Embryonic facial prominence (tissue), 1 donor: Measurements from ENCODE around the gene MXRA5.
"Not testable (repeated sequence)": the region's sequence is repeated elsewhere in the genome, so short reads cannot be mapped to it uniquely, and the experiment has no call there.

ENCODE experiments used
- DNase-seq: peaks from one replicate; pipeline ENCODE4 v3.0.0-alpha.2; 2016; ENCODE audit errors: extremely low spot score

Gene MXRA5

GRCh38 chrX:3346501-3347259 lies at the start of gene MXRA5:
Gene MXRA5, minus strand, starts transcription at chrX:3346652. Its CDS starts 2,819 bp downstream, at chrX:3343833.
- DNase-seq = no peak

DNA sequence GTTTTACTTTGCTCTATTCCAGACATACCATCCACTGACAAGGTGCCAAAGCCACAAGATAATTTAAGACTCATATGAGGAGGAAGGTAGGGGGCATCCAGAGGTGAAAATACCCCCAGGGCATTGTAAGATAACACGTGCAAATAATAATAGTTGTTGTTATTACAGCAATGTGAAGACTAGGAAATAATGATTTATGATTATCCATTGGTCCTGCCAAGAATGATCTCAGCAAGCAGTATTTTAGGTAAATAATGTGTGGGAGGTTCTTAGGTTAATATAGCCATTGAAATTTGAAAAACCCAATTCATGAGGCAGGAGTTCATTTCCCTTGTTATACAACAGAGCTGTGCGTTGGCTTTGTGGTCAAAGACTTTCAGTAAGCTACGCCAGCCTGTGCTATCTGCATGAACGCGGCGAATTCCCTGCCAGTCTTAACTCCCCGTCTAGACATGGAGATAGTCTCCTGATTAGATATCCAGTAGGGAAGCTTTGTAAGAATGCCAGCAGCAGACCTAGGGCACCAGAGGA lies 47.2 kb upstream of the MXRA5 start:
- peak; percentile 34 for DNase-seq

GRCh38 chrX:3393178-3393577 lies 46.7 kb upstream of the MXRA5 start:
- DNase-seq = no peak

DNA sequence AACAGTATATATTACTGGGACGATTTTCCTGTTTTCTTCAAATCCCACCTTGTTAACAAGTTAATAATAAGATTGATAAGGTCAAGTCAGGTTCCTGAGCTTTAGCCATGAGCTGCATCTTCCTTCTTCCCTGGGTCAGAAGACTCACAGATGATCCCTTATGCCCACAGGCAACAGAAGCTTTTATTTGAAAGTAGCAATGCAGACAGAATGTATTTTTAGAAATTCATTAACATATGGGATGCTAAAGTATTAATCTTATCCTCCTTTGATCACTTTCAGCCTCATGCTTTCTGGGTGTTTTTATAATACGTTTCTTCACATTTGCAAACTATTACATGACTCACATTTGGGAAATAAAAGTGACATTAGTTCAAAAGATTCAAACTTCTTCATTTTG lies 42.0 kb upstream of the MXRA5 start:
- no peak for DNase-seq

GRCh38 chrX:3384327-3384726 lies 37.9 kb upstream of the MXRA5 start:
- DNase-seq = no peak

DNA sequence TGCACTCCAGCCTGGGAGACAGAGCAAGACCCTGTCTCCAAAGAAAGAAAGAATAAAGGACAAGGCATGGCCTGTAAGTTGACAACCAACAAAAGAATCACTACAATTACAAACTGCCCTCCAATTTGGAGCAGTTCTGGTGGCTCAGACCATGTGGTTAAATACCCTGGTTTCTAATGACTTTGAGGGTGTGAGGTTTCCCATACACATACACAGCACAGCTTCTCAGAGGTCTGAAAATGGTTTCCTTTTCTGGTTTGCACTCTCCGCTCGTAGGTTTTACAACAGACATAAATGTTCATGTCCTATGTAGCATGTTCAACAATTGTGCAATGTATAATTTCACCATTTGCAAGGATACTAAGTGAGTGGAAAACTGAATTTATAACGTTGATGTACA lies 34.2 kb upstream of the MXRA5 start:
- no peak for DNase-seq

- DNase-seq = no peak
Observed at GRCh38 chrX:3379111-3379510, 32.7 kb upstream of the MXRA5 start.

- no peak for DNase-seq
Observed at GRCh38 chrX:3378156-3378555, 31.7 kb upstream of the MXRA5 start.

GRCh38 chrX:3377560-3377959 lies 31.1 kb upstream of the MXRA5 start:
- DNase-seq = no peak

DNA sequence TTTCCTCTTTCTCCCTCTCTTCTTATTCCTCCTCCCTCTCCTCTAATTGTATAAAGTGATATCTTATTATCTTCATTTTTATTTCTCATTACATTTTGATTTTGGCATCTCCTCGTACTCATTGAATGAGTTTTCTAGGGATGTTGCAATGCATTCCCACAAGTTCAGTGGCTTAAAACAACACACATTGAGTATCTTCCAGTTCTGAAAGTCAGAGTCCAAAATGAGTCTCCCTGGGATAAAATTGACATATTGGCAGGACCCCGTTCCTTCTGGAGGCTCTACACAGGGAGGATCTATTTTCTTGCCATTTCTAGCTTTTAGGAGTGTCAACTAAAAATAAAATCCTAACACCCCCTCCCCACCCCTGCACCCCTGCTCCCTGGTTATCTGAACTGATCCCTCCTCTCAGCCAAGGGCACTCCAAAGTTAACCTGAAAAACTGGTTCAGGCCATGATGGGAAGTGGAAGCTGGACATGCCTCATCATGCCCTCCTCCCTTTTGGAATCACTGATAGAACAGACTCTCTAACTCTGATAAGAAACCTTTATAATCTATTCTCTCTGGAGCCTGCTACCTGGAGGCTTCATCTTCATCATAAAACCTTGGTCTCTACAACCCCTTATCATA lies 29.5 kb upstream of the MXRA5 start:
- not testable (repeated sequence) for DNase-seq

GRCh38 chrX:3374108-3374800 lies 27.8 kb upstream of the MXRA5 start:
- no peak for DNase-seq

DNA sequence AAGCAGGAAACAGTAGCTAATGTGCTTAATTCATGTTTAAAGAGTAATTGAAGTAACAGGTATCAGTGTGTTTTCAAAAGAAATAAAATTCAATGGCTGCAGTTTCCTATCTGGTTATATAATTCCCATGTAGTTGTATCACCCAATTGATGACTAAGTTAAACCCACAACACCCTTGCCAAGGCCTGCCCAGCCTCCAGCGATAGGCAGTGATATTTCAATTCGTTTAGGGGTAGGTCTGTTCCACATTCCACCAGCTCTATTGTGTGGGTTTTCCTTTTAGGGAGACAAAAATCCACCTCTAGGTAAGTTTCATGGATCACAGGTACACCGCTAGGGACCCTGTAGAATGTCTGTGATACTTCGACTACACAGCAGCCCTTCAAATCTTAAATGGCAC lies 24.7 kb upstream of the MXRA5 start:
- DNase-seq = no peak

DNA sequence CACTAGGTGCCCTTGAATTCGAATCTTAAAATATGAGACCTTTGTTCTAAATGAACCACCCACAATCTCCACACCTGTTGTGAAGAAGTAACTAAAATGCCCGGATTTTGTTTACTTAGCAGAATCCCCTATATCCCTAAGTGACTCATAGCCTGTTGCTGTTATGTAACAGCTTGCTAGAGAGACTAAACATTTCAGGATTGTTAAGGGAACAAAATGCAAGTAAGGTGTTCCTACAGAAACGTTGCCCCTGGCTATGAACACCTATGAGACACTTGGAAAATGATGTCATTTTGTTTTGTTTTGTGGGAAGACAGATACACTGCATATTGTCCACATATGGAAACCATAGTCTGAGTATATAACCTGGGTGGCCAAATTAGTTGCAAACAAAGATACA lies 24.2 kb upstream of the MXRA5 start:
- DNase-seq = no peak

DNA sequence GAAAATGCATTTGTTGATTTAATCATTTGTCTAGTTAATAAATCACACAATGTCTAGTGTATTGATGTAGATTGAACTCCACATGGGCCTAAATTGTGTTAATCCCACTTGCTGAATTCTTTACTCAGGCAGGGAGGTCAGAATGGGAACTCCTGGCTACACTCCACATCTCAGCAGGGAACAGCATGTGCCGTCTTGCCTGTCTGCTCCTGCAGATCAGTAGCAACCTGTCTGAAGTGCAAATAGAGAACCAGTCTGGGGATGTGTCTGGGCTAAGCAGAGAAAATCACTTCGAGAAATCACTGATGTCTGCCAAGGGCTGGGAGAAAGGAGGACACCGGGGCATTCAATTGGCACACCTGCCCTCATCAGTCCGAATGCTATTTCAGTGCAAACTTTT lies 16.5 kb upstream of the MXRA5 start:
- DNase-seq = no peak

GRCh38 chrX:3360881-3361280 lies 14.4 kb upstream of the MXRA5 start:
- no peak for DNase-seq

- not testable (repeated sequence) for DNase-seq
Observed at GRCh38 chrX:3352741-3353140, 6.3 kb upstream of the MXRA5 start.

GRCh38 chrX:3351276-3351675 lies 4.8 kb upstream of the MXRA5 start:
- DNase-seq = no peak

DNA sequence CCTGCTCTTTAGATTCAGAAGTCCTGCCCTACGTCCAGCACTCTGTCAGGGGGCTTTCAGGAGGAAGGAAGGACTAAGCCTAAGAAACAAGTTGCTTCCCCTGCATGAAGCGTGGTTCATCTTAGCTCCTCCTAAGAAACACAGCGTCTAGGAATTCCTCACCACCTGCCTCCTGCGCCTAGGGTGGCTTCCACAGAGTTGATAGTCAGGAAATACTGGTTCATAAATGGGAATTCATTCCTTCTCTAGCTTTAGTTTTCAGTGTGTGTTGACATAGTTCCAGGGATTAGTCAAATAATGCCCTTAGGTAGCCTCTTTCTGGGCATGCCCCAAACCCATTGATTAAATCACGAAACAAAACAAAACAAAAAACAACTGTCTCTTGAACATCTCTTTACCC lies 1.7 kb upstream of the MXRA5 start:
- DNase-seq = no peak

GRCh38 chrX:3345281-3346191 lies 916 bp downstream of the MXRA5 start:
- DNase-seq = no peak

DNA sequence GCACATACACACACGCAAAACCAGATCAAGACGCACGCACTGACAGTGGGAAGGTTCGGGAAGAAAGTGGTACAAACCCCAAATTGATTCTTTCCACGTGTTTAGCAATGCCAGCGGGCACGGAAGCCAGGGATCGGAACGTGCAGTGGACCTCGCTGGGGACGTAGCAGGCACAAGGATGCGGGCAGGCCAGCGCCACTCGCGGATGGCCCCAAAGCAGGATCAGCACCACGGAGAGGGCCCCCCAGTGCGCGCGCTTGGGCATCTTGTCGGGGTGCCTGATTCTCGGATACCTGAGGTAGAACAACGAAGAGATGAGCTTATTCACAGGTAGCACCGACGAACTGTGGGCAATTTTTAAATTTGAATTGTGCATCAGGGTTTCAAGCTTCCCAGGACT lies 2.9 kb downstream of the MXRA5 start:
- DNase-seq = not testable (repeated sequence)

- no peak for DNase-seq
Observed at GRCh38 chrX:3340016-3340415, 6.4 kb downstream of the MXRA5 start.

GRCh38 chrX:3326681-3327080 lies 19.8 kb downstream of the MXRA5 start:
- DNase-seq = no peak
